NCI-H2196 treated with DMSO at 0.1 percent for 48 hours (cell line): ENCODE results near the gene SUN1.
"Not testable (repeated sequence)": the region's sequence is repeated elsewhere in the genome, so short reads cannot be mapped to it uniquely, and the experiment has no call there.

Source experiments
- DNase-seq: peaks from one replicate; lab custom pipeline; 2025; ENCODE audit not compliant: unreplicated experiment; lab: John Stamatoyannopoulos, UW

Gene SUN1, protein sequence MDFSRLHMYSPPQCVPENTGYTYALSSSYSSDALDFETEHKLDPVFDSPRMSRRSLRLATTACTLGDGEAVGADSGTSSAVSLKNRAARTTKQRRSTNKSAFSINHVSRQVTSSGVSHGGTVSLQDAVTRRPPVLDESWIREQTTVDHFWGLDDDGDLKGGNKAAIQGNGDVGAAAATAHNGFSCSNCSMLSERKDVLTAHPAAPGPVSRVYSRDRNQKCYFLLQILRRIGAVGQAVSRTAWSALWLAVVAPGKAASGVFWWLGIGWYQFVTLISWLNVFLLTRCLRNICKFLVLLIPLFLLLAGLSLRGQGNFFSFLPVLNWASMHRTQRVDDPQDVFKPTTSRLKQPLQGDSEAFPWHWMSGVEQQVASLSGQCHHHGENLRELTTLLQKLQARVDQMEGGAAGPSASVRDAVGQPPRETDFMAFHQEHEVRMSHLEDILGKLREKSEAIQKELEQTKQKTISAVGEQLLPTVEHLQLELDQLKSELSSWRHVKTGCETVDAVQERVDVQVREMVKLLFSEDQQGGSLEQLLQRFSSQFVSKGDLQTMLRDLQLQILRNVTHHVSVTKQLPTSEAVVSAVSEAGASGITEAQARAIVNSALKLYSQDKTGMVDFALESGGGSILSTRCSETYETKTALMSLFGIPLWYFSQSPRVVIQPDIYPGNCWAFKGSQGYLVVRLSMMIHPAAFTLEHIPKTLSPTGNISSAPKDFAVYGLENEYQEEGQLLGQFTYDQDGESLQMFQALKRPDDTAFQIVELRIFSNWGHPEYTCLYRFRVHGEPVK

DNA sequence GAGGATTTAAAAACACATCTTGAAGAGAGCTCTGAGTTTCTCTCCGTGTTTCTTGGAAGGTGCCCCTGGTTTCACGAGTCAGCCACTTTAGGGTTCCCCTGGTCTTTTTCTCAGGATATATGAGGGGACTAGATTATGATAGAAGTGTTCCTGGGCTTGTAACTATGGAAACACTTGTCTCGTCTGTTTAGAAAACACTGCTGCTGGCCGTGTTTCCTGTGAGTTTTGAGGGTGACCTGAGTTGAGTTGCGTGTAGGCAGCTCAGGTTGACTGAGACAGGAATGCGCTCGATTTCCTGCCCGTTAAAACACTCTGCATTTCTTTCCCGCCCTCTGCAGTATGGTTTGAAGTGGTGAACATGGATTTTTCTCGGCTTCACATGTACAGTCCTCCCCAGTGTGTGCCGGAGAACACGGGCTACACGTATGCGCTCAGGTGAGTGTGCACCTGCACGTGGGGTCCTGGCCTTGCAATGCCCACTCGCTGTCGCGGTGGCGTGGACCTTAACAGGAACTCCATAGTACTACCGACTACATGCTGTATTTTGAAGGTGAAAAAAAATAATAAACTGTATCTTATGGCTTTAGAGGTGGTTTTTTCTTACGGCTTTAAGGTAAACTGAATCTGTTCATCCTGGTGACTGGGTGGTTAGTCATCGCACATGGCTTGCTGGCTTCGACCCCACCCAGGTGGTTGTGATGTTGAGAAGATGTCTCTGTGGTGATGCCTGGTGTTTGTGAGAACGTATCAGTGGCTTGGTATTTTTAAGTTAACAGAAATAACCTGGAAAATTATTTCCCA lies at the start of gene SUN1:
Gene SUN1, plus strand, starts transcription at position 310 of the 801 bp plus-strand sequence. Its CDS starts 49 bp downstream, at position 359.
- no peak for DNase-seq

DNA sequence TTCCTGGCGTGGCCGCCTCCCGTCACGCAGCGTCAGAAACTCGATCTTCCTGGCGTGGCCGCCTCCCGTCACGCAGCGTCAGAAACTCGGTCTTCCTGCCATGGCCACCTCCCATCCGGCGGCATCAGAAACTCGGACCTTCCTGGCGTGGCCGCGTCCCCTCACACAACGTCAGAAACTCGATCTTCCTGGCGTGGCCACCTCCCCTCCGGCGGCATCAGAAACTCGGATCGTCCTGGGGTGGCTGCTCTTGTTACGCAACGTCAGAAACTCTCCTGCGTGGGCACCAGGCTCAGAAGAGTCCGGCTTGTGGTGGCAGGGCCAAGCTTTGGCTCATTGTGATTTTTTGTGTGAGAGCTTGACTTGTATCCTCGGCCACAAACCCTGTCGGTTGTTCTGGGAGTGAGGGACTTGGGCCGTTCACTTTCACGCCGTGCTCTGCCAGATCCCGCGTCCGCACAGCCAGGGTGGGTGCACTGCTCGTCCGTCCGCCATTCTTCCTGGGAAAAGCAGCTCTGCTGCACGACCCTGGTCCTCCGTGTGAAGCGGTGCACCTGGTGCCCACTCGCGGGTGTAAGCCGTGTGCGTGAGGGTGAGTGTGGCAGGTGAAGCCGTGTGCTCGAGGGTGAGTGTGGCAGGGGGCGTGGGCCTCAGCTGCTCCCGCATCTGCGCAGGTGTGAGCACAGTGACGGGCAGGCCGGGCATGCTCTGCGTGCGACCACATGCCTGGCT lies 49.4 kb upstream of the SUN1 start:
- no peak for DNase-seq

DNA sequence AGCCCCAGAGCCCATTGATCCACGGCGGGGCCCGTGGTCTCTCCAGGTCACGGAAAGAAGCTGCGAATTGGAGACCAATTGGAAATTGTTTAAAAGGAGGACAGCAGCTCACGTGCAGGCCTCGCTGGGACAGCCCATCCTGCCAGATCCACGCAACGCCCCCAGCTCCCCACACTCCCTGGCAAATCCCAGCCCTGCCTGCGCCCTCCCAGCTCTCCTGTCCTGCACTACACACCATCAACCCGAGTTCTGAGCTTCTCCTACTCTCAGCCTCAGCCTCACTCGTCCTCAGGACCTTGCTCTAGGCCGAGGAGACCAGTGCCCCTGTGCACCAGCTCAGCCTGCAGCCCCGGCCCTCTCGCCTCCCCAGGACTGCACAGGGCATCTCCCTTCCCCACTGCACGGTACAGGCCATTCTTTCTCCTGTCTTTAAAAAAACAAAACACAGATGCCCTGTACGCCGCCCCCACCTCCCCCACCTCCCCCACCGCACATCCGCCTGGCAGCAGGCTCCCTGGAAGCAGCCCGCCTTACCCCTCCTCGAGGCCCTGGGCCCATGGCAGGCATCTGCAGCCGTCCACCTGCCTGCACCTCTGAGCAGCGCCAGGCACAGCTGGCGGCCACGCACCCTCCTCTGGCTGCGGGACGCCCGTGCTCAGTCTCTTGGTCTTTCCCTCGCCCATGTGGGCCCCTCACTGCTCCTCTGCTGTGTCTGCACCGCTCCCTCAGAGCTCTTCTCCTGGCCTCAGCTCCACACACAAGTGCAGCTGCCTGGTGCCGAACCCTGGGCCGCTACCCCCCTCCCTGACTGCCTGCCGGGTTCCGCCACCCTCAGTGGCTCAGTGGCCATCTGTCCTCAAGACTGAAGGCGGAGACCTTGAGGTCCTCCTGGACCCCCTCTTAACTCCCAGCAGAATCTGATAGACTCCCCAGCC lies 48.5 kb upstream of the SUN1 start:
- DNase-seq, result no peak

DNA sequence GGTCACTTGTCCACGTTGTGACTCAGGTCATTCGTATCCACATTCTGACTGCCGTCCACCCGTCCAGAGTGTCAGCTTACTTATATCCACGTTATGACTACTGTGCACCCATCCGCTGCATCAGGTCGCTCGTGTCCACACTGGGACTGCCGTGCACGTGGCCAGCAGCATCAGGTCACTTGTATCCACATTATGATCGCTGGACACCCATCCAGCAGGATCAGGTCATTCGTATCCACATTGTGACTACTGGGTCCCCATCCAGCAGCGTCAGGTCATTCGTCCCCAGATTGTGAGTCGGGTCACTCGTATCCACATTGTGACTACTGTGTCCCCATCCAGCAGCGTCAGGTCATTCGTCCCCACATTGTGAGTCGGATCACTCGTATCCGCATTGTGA lies 47.3 kb upstream of the SUN1 start:
- DNase-seq, result no peak

DNA sequence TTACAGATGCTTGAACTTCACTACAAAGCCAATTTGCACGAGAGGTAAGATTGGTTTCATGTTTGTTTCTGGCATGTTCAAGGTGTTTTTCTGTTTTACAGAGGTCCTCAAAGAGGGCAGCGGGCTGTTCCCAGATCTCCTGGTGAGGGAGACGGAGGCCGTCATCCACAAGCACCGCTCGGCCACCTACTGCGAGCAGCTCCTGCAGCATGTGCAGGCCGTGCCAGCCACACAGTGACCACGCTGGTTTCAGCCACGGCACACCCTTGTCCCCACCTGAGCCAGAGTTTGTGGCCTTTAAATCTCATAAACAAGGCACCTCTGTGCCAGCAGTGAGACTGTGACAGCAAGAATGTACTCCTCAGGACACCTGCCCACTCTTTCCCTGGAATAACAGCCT lies 46.9 kb upstream of the SUN1 start:
- DNase-seq, result no peak

DNA sequence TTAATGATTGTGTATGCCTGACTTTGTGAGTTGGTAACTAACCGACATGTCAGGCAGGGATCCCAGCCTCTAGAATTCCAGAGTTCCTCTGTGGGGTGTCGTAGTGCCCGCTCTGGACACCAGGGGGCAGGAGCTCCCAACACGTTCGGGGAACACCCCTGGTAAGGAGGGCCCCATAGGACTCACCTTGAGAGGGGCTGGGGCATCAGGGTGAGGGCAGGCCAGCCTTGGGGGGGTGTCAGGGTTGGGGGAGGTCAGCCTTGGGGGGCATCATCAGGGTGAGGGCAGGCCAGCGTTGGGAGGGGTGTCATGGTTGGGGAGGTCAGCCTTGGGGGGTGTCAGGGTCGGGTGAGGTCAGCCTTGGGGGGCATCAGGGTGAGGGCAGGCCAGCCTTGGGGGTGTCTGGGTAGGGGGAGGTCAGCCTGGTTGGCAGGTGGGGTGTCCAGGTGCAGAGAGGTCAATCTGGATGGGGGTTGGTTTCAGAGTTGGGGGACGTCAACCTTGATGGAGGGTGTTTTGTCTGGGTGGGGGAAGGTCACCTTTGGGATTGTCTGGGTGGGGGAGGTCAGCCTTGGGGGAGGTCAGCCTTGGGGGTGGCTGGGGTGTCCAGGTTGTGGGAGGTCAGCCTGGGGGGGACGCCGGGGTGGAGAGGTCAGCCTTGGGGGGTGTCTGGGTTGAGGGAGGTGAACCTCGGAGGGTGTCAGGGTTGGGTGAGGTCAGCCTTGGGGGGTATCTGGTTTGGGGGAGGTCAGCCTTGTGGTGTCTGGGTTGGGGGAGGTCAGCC lies 45.6 kb upstream of the SUN1 start:
- no peak for DNase-seq

DNA sequence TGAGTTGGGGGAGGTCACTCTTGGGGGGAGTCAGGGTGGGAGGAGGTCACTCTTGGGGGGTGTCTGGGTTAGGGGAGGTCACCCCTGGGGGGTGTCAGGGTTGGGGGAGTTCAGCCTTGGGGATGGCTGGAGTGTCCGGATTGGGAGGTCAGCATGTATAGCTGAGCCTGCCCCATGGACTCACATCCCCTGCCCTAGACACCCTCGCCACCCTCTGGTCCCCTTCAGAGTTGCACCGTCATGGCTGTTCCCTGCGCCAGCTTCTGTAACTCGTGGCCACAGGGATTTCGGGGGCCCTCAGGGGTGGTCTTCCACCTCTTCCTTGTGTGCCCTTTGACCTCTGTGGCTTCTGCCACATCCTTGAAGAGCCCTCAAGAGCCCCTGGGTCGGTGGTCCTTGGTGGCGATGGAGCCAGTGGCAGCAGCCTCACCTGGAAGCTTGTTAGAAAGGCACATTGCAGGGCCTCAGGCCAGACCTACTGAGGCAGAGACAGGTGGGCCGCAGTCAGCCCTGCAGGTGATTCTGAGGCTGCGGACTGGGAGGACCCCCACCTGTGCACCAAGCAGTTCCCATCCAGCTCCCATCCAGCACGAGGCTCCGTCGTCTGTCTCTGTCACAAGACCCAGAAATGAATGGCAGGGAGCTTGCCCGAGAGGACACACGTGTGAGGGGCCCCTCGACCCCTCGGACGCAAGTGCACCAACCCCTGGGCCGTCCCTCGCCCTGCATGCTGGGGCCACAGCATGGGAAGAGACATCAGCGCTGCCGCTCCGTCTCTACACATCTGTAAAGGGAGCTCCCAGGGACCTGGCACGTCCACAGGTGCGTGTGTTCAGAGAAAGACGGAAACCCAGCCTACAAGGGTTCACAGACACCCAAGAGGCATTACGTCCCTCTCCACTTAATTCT lies 44.7 kb upstream of the SUN1 start:
- DNase-seq, result no peak

DNA sequence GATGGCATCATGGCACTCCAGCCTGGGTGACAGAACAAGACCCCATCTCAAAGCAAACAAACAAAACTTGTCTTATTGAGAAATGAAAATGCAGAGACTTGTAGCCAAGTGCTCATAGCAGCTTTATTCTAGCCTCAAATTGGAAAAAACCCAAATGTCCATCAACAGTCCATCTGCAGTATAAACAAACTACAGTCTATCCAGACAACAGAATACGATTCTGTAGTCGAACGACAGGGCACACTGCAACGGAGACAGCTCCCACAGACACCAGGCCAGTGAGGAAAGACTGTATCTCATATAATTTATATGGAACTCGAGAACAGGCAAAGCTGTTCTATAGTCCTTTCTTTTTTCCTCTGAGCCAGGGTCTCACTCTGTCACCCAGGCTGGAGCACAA lies 40.8 kb upstream of the SUN1 start:
- no peak for DNase-seq

DNA sequence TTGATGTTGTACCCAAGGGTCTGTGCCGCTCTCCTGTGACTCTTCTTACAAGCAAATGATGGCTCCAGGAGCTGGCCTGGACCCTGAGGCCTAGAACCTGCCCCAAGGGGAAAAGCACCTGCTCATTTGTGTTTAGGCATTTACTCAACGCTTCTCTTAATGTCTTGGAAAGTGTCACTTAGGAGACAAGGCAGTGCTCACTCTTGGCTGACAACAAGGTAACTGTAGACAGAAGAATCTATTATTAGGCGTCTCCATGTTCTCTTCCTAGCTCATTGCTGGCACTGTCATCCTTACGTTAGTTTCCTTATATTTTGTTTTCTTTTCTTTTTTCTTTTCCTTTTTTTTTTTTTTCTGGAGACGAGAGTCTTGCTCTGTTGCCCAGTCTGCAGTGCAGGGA lies 38.1 kb upstream of the SUN1 start:
- no peak for DNase-seq

DNA sequence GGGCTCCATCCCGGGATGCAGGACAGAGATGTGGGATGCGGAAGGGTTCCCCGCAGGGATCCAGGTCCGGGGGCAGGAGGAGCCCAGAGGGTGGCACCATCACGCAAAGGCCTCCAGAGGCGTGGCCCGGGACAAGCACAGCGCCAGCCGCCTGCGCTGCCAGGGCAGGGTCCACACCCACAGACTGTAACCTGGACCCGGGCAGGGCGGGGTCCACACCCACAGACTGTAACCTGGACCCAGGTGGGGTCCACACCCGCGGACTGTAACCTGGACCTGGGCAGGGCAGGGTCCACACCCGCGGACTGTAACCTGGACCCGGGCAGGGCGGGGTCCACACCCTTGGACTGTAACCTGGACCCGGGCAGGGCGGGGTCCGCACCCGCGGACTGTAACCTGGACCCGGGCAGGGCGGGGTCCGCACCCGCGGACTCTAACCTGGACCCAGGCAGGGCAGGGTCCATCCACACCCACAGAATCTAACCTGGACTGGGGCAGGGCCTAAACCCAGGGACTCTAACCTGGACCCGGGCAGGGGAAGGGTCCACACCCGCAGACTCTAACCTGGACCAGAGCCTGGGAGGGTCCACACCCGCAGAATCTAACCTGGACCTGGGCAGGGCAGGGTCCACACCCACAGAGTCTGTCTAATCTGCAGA lies 37.5 kb upstream of the SUN1 start:
- no peak for DNase-seq

DNA sequence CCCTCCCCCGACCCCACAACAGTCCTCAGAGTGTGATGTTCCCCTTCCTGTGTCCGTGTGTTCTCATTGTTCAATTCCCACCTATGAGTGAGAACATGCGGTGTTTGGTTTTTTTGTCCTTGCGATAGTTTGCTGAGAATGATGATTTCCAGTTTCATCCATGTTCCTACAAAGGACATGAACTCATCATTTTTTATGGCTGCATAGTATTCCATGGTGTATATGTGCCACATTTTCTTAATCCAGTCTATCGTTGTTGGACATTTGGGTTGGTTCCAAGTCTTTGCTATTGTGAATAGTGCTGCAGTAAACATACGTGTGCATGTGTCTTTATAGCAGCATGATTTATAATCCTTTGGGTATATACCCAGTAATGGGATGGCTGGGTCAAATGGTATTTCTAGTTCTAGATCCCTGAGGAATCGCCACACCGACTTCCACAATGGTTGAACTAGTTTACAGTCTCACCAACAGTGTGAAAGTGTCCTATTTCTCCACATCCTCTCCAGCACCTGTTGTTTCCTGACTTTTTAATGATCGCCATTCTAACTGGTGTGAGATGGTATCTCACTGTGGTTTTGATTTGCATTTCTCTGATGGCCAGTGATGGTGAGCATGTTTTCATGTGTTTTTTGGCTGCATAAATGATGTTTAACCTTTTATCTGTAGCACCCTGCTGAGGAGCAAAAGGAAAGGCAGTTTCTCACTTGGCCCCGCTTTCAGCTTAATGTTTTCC lies 35.7 kb upstream of the SUN1 start:
- not testable (repeated sequence) for DNase-seq

DNA sequence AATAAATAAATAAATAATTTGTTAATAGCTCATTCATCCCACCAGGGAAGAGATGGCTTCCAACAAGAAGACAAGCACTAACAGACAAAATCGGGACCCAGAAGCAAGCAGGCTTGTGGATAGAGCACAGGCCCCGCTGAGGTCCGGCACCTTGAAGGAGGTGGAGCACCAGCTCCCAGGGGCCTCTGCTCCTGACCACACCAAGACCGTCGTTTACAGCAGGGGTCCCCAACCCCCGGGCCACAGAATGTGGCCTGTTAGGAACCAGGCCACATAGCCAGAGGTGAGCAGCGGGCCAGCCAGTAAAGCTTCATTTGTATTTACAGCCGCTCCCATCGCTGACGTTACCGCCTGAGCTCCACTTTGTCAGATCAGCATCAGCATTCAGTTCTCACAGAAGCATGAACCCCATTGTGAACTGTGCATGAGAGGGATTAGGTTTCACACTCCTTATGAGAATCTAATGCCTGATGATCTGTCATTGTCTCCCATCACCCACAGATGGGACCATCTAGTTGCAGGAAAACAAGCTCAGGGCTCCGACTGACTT lies 33.3 kb upstream of the SUN1 start:
- DNase-seq, result no peak

DNA sequence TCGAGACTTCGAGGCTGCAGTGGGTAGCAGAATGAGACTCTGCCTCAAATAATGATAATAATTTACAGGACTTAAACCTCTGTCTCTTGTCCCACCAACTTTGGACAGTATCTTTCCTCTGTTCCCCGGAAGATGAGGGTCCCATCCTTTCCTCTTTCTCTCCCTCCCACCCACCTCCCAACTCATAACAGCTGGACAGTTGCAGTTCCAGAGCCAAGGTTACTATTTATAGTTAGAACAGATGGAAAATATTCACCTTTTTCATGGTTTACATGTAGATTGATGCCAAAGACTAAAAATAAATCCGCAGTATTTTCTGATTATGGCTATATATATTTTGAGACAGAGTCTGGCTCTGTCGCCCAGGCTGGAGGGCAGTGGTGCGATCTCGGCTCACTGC lies 31.6 kb upstream of the SUN1 start:
- DNase-seq, result no peak

DNA sequence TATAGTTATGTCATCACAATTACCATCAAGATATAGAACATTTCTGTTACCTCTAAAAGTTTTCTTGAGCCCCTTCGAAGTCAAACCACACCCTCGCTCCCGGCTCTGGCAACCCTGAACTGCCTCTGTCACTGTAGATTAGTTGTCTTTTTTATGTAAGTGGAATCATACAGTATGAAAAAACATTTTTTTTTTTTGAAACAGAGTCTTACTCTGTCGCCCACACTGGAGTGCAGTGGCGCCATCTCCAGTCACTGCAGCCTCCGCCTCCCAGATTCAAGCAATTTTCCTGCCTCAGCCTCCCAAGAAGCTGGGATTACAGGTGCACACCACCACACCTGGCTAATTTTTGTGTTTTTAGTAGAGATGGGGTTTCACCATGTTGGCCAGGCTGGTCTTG lies 30.9 kb upstream of the SUN1 start:
- DNase-seq, result not testable (repeated sequence)

DNA sequence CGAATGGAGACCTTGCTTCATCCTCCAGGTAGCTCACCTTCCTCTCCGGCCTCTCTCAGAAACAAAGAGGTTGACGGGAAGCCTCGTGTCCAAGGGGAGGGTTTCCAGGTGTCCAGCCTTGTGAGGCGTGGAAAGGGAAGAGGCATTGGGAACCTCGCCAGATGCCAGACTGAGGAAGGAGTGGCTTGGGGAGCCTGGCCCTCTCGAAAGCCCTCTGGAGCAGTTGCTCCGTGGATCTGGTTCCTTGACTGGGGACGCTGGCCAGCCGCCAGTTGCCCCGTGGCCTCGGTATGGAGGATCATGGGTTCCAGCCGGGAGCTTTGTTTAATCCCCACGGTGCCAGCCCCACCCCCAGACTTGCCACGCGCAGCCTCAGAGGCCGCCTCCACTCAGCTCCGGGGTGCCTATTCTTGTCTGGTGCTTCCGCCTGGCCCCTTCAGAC lies 30.3 kb upstream of the SUN1 start:
- peak; percentile 73 for DNase-seq

DNA sequence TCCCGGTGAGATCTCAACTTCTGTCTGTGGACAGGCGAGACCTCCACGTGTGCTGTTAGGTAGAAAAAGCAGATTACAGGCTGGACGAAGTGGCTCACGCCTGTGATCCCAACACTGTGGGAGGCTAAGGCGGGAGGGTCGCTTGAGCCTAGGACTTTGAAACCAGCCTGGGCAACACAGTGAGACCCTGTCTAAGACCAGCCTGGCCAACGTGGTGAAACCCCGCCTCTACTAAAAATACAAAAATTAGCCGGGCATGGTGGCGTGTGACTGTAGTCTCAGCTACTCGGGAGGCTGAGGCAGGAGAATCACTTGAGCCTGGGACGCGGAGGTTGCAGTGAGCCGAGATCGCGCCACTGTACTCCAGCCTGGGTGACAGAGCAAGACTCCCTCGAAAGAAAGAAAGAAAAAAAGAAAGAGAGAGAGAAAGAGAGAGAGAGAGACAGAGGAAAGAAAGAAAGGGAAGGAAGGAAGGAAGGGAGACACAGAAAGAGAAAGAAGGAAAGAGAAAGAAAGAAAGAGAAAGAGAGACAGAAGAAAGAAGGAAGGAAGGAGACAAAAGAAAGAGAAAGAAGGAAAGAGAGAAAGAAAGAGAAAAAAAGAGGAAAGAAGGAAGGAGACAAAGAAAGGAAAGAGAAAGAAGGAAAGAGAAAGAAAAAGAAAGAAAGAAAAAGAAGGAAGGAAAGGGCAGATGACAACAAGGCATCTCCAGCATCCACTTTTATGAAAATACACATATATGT lies 29.6 kb upstream of the SUN1 start:
- DNase-seq, result no peak
